Endodermal cell (in vitro differentiated cells): ENCODE results near the gene EXOC3L4. TPM values are rescaled to one million over a fixed set of nuclear protein-coding genes. Genes with fewer than 3 reads are reported as not detected.
"Not testable (repeated sequence)": the region's sequence is repeated elsewhere in the genome, so short reads cannot be mapped to it uniquely, and the experiment has no call there.

ENCODE experiments used
- DNase-seq: peaks from one replicate; pipeline ENCODE4 v3.0.0-alpha.2; 2017
- H3K27ac ChIP-seq: 2 replicates; pipeline ENCODE4 v1.5.1; 2013; ENCODE audit warnings: mild to moderate bottlenecking, low read depth, low read length, moderate library complexity
- H3K27me3 ChIP-seq: 2 replicates; pipeline ENCODE4 v1.6.1; 2013; ENCODE audit warnings: mild to moderate bottlenecking, low read length, moderate library complexity; ENCODE audit not compliant: insufficient read depth, control insufficient read depth, poor library complexity, severe bottlenecking
- H3K36me3 ChIP-seq: 2 replicates; pipeline ENCODE4 v1.7.0; 2013; ENCODE audit warnings: mild to moderate bottlenecking, low read length, moderate library complexity; ENCODE audit not compliant: control insufficient read depth, insufficient read depth
- H3K4me1 ChIP-seq: one replicate; pipeline ENCODE4 v1.7.0; 2013; ENCODE audit warnings: low read length; ENCODE audit not compliant: control insufficient read depth, insufficient read depth
- H3K4me3 ChIP-seq: 2 replicates; pipeline ENCODE4 v1.5.1; 2013; ENCODE audit warnings: mild to moderate bottlenecking, low read length, moderate library complexity
- H3K9ac ChIP-seq: 2 replicates; pipeline ENCODE4 v1.6.1; 2013; ENCODE audit warnings: mild to moderate bottlenecking, low read length, moderate library complexity; ENCODE audit not compliant: poor library complexity, severe bottlenecking; ENCODE audit errors: extremely low read depth
- H3K9me3 ChIP-seq: 2 replicates; pipeline ENCODE4 v1.6.1; 2013; ENCODE audit warnings: mild to moderate bottlenecking, low read length, moderate library complexity; ENCODE audit not compliant: control insufficient read depth
- H3K27ac Mint-ChIP-seq: 2 replicates; pipeline ENCODE4 v1.8.0; 2020; ENCODE audit warnings: mixed read lengths
- H3K27me3 Mint-ChIP-seq: 2 replicates; pipeline ENCODE4 v1.8.0; 2021; ENCODE audit warnings: mild to moderate bottlenecking, mixed read lengths; ENCODE audit not compliant: insufficient read depth
- H3K36me3 Mint-ChIP-seq: 2 replicates; pipeline ENCODE4 v1.8.0; 2020; ENCODE audit warnings: low read depth, mixed read lengths
- H3K4me1 Mint-ChIP-seq: 2 replicates; pipeline ENCODE4 v1.8.0; 2020; ENCODE audit warnings: mixed read lengths
- H3K4me3 Mint-ChIP-seq: 2 replicates; pipeline ENCODE4 v1.8.0; 2020; ENCODE audit warnings: mild to moderate bottlenecking, moderate library complexity, mixed read lengths
- H3K9me3 Mint-ChIP-seq: 2 replicates; pipeline ENCODE4 v1.8.0; 2020; ENCODE audit warnings: mild to moderate bottlenecking, mixed read lengths
- CTCF ChIP-seq: fragments of 200-600 bp; sonication (generic); conservative IDR thresholded peaks from 2 replicates; pipeline ENCODE4 v1.5.0; 2021; ENCODE audit warnings: antibody characterized with exemption, mild to moderate bottlenecking
- WGBS, 2 experiments: methylation state at CpG; one replicate each; pipeline versions ENCODE4 v1.1.5 to v1.1.7; 2013; ENCODE audit warnings: missing lambda C conversion rate in 2 of 2, mixed read lengths in 1 of 2; ENCODE audit not compliant: insufficient coverage in 1 of 2, insufficient read length in 1 of 2; 5-methylcytosine and 5-hydroxymethylcytosine counted together
- total RNA-seq, 2 donors: library from RNA; stranded (reverse); fragmentation: NEBNext Ultra II Directional in 1 of 2; extraction: Animal tissue kit (Norgen Biotek cat#: 25700) in 1 of 2; gene quantifications; 2 replicates in 1 of 2; 3 replicates in 1 of 2; pipeline ENCODE4 v1.2.1, GENCODE V29; 2021

The EXOC3L4 gene
- total RNA-seq, 2 donors from 2014 or later = 2.5 to 3.6 TPM

GRCh38 chr14:103113774-103114173 is 19.2 kb downstream of the EXOC3L4 start:
- WGBS, 2 experiments = 79 to 90% methylated on average over 5 to 13 of the region's 13 CpGs
- peak; percentile 45 for DNase-seq
- H3K27me3 ChIP-seq = no peaks in the 10 kb centered on the region

GRCh38 chr14:103115086-103115679 is 20.7 kb downstream of the EXOC3L4 start:
- not testable (repeated sequence) for DNase-seq, H3K4me3 Mint-ChIP-seq, H3K27me3 ChIP-seq, H3K36me3 Mint-ChIP-seq, H3K9me3 ChIP-seq, H3K27ac ChIP-seq, H3K36me3 ChIP-seq, H3K27ac Mint-ChIP-seq, H3K4me1 Mint-ChIP-seq, H3K9ac ChIP-seq, H3K27me3 Mint-ChIP-seq, H3K4me1 ChIP-seq, H3K4me3 ChIP-seq, H3K9me3 Mint-ChIP-seq
- WGBS, 2 experiments = 90 to 92% methylated on average over 12 of the region's 12 CpGs
- peak; percentile 21 for TF ChIP-seq CTCF

More at GRCh38 chr14:103113774-103114173, 19.2 kb downstream of the EXOC3L4 start:
- H3K9ac ChIP-seq = no peak overlapping the region
- no peak overlapping the region for H3K4me3 Mint-ChIP-seq
- H3K27ac Mint-ChIP-seq = no peak overlapping the region
- peaks cover 5% of the 10 kb centered on the region for H3K4me1 ChIP-seq
- no peaks in the 10 kb centered on the region for H3K9me3 Mint-ChIP-seq
- no peak for TF ChIP-seq CTCF
- peaks cover 9% of the 10 kb centered on the region for H3K27me3 Mint-ChIP-seq
- no peaks in the 10 kb centered on the region for H3K36me3 ChIP-seq
- no peaks in the 10 kb centered on the region for H3K36me3 Mint-ChIP-seq
- H3K9me3 ChIP-seq = no peaks in the 10 kb centered on the region
- no peak overlapping the region for H3K27ac ChIP-seq
- H3K4me3 ChIP-seq = no peak overlapping the region
- H3K4me1 Mint-ChIP-seq = peaks cover 12% of the 10 kb centered on the region

- DNase-seq = no peak
- 90 to 93% methylated on average over 9 to 10 of the region's 10 CpGs for WGBS, 2 experiments
- H3K27me3 ChIP-seq = no peaks in the 10 kb centered on the region
- H3K4me3 ChIP-seq = no peak overlapping the region
- H3K4me1 ChIP-seq = no peaks in the 10 kb centered on the region
- H3K9ac ChIP-seq = no peak overlapping the region
- H3K36me3 ChIP-seq = no peaks in the 10 kb centered on the region
- Mint-ChIP-seq H3K4me3 (no peak overlapping the region), H3K4me1 (no peaks in the 10 kb centered on the region), H3K9me3 (no peaks in the 10 kb centered on the region), H3K27ac (no peak overlapping the region), H3K27me3 (no peaks in the 10 kb centered on the region), H3K36me3 (no peaks in the 10 kb centered on the region)
- no peak overlapping the region for H3K27ac ChIP-seq
- TF ChIP-seq CTCF = no peak
- H3K9me3 ChIP-seq = no peaks in the 10 kb centered on the region
Observed at GRCh38 chr14:103115845-103116572, 21.5 kb downstream of the EXOC3L4 start.
